Middle frontal gyrus (tissue), 1 donor: ENCODE data around the gene FADS1.
A peak's percentile ranks its signal among the peaks of the same experiment; 100 is the strongest.

Experiments
- DNase-seq: peaks from one replicate; pipeline ENCODE4 v3.0.0-alpha.2; 2015; ENCODE audit warnings: low spot score; ENCODE audit errors: extremely low spot score

Gene FADS1

DNA sequence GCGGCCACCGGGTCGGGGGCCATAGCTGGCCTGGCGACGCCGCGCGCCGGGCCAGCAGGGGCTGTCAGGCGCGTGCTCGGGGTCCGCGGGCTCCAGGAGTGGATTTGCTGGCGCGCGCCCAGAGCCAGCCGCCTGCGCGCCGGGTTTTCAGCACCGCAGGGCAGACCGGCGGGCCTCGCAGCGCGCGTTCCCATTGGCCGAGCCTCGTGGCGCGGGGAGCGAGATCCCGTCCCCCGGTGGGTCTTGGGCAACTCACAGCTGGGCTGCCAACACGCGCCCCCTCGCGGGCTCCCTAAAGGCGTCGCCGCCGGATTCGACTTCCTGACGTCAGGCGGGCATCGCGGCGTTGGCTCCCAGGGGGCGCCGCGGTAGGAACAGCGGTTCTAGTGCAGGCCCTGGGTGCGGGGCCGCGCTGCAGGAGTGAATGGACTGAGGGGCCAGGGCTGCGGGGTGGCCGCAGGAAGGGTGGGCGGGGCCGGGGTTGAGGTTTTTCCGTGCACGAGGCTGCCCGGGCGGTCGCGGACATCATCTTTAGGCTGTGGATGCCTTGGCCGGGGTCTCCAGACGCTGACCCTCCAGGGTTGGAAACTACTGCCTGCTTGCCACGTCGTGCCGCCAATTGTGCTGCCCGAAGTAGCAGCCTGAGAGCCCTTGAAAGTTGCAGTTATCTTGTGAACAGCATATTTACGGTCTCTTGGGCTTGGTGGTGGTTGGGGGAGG lies at the start of gene FADS1:
Gene FADS1, minus strand, starts transcription at position 268 of the 720 bp plus-strand sequence. Its CDS starts 74 bp downstream, at position 194.
- peak; percentile 94 for DNase-seq

- no peak for DNase-seq
Observed at GRCh38 chr11:61866231-61866957, 49.6 kb upstream of the FADS1 start.

DNA sequence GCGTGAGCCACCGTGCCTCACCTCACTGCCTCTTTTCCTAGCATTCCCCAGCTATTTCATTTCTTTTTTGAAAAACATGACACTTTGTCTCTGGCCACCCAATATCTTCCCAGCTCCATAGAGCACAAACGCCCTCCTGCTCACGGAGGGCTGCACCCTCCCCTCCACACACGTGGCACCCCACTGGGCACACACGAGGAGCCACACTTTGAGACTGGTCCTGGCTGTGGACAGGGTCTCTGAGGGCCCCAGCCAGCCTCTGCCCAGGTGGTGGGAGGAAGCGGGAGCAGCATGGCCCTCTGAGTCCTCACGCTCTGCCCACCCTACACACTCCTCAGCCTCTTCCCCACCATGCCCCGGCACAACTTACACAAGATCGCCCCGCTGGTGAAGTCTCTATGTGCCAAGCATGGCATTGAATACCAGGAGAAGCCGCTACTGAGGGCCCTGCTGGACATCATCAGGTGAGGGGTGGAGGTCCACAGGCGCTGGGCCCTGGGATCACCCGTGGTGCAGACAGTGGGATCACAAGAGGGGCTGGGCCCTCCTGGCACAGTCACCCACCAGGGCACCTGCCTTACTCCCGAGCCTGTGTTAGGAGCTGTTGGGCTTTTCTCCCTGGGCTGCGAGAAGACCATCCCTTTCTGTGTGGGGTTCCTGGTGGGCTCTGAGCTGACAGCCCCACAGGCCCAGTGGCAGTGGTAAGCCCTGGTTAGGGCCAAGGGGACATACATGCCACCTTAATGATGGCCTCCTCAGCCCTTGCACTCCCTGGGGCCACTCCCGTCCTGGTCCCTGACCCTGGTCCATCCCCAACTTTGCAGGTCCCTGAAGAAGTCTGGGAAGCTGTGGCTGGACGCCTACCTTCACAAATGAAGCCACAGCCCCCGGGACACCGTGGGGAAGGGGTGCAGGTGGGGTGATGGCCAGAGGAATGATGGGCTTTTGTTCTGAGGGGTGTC lies 48.3 kb upstream of the FADS1 start:
- no peak for DNase-seq

GRCh38 chr11:61863548-61864081 lies 46.8 kb upstream of the FADS1 start:
- no peak for DNase-seq

- DNase-seq: no peak
Observed at GRCh38 chr11:61862714-61863547, 46.1 kb upstream of the FADS1 start.

DNA sequence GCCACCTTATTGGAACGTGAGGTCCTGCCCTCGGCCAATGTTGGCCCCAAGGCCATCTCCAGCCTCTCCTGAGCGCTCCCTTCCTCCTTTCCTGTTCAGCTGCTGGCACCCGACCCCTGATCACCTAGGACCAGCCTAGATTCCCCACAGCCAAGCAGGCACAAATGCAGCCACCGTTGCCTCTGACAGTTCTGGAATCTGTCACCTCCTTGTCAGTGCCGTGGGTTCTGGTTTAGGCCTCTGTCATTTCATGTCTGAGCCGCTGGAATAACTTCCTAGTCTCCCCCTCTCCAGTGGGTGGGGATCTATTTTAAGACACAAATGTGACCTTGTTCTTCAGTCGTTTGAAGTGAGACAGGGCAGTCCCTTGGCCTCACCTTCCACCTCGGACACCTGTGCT lies 44.8 kb upstream of the FADS1 start:
- DNase-seq: no peak

GRCh38 chr11:61860054-61860903 lies 43.5 kb upstream of the FADS1 start:
- no peak for DNase-seq

DNA sequence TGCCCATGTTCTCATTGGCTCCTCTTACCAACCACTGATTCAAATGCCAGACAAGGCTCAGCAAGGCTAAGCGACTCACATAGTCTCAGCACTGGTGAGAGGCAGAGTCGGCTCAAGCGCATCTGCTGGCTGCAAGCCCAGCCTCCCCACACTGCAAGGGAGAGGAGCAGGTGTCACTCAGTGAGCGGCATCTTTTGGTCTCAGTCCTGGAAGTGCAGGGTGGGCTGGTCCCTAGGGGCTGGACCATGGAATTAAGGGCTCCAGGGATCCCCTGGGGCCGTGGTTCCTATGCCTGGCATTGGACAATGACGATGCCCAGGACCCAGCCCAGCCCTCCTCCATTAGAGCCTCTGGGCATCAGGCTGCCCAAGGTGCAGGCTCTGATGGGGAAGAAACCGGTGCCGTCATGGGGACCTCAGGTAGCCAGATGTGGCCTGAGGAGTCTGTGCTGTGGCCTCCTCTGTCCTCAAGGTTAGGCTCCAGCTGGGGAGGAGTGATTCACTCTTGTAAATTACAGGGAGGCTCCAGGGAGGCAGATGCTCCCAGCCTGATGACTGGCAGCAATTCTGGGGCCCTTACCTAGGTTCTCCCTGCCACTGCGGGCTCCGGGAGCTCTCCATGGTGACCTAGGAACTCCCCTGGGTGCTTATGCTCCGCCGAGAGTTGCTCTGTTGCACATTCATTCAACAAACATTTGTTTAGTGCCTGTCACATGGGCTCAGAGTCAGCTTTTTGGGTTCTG lies 39.3 kb upstream of the FADS1 start:
- no peak for DNase-seq

- DNase-seq: no peak
Observed at GRCh38 chr11:61854966-61855714, 38.3 kb upstream of the FADS1 start.

DNA sequence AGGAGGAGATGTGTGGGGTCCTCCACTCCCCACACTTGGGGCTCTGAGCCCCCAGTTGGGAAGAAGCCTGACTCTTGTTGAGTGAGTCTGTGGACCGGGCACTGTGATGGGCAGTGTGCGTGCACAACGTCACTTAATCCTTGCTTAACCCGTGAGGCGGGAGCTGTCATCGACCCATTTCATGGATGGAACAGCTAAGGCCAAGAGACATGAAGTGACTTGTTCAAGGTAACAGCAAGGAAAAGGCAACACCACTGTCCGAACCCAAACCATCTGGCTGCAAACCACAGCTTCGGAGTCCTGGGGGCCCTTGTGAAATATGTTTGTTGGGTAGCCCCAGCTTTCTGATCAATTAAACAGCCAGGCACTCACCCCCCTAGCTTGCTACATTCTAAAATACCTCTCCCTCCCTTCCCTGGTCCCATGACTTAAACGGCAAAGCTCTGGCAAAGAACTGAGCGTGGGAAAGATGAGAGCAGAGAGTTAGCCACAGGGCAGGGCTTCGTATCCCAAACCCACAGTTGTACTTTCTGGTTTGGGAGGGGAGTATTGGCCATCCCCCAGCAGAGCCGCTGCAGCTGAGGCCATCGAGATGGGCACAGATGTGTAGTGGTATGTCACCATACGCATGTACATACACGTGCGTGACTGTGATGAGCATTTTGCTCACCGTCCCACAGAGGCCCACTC lies 37.5 kb upstream of the FADS1 start:
- DNase-seq: no peak

- no peak for DNase-seq
Observed at GRCh38 chr11:61853698-61854169, 36.9 kb upstream of the FADS1 start.

GRCh38 chr11:61851900-61852295 lies 35.1 kb upstream of the FADS1 start:
- no peak for DNase-seq

- no peak for DNase-seq
Observed at GRCh38 chr11:61851113-61851899, 34.5 kb upstream of the FADS1 start.

- no peak for DNase-seq
Observed at GRCh38 chr11:61850687-61851086, 33.9 kb upstream of the FADS1 start.

DNA sequence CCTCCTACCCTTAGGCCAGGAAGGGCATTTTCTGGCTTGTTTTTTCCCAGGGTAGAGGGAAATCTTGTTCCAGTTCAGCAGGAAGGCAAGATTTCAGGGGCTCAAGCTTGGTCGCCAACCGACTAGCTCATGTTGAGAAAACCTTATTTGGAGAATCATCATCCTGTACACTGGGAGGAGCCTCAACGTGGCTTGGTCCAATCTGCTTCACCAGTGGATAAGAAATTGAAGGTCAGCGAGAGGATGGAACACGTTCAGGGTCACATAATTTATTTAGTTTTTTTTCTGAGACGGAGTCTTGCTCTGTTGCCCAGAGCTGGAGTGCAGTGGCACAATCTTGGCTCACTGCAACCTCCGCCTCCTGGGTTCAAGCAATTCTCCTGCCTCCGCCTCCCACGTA lies 31.8 kb upstream of the FADS1 start:
- DNase-seq: no peak

DNA sequence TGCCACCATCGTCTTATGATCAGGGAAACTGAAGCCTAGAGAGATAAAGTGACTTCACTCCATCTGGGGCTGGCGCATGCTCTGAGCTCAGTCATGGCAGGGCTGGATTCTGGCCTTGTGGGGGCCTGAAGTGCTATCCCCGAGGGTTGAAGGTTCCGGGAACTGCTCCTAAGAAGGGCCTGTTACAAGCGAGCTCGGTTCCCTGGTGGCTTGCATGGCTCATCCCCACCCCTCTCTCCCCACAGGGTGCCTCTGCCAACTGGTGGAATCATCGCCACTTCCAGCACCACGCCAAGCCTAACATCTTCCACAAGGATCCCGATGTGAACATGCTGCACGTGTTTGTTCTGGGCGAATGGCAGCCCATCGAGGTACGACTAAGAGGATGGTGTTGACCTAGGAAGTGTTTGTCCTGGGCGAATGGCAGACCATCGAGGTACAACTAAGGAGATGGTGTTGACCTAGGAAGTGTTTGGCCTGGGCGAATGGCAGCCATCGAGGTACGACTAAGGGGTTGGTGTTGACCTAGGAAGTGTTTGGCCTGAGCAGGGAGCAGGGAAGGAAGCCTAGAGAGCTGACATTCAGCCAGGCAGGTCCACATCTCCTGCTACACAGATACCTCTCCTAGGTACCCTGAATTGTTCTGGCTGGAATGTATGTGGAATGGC lies 31.2 kb upstream of the FADS1 start:
- DNase-seq: no peak
